H1 (cell line): ENCODE data around the gene OGFOD2. TPM values are rescaled to one million over a fixed set of nuclear protein-coding genes. Genes with fewer than 3 reads are reported as not detected.

Source experiments
- CTCF ChIA-PET: fragments of 300-600 bp; sonication (Branson Sonifier 250); formaldehyde crosslinking; loops from one replicate; lab custom pipeline; 2021; ENCODE audit not compliant: partially characterized antibody; lab: Charles Lee
- POLR2A ChIA-PET: fragments of 300-600 bp; sonication (Branson Sonifier 250); formaldehyde crosslinking; loops from one replicate; lab custom pipeline; 2021; ENCODE audit warnings: inconsistent platforms; ENCODE audit not compliant: partially characterized antibody; lab: Charles Lee
- DNase-seq, 2 experiments: peaks; one replicate each; pipeline versions ENCODE4 v3.0.0 to v3.0.0-alpha.2; 2010 to 2022; ENCODE audit warnings: low spot score in 2 of 2, low read depth in 1 of 2, mixed read lengths in 1 of 2
- FAIRE-seq: peaks from 2 replicates; lab custom pipeline; 2011; peaks lifted over from hg19 to GRCh38; lab: Jason Lieb, UNC
- H2AFZ ChIP-seq: 2 replicates; pipeline ENCODE4 v1.8.1; 2012; ENCODE audit warnings: low read length, inconsistent platforms
- H2AK5ac ChIP-seq: 2 replicates; pipeline ENCODE4 v1.6.1; 2013; ENCODE audit warnings: low read depth, low read length
- H2BK120ac ChIP-seq: replicated peaks from 2 replicates; pipeline ENCODE3; 2013; ENCODE audit warnings: low read depth, low read length, inconsistent platforms
- H2BK12ac ChIP-seq: 2 replicates; pipeline ENCODE4 v1.6.1; 2013; ENCODE audit warnings: low read depth, low read length
- H2BK15ac ChIP-seq: 2 replicates; pipeline ENCODE4 v1.6.1; 2013; ENCODE audit warnings: low read length
- H2BK20ac ChIP-seq: 2 replicates; pipeline ENCODE4 v1.6.1; 2013; ENCODE audit warnings: low read length
- H2BK5ac ChIP-seq: 2 replicates; pipeline ENCODE4 v1.6.1; 2013; ENCODE audit warnings: low read depth, low read length
- H3K14ac ChIP-seq: 2 replicates; pipeline ENCODE4 v1.6.1; 2013; ENCODE audit warnings: inconsistent platforms; ENCODE audit not compliant: insufficient read length
- H3K18ac ChIP-seq: 2 replicates; pipeline ENCODE4 v1.6.1; 2013; ENCODE audit warnings: low read length; ENCODE audit errors: extremely low read depth
- H3K23ac ChIP-seq: 2 replicates; pipeline ENCODE4 v1.6.1; 2013; ENCODE audit warnings: inconsistent platforms; ENCODE audit not compliant: insufficient read length
- H3K23me2 ChIP-seq: 2 replicates; pipeline ENCODE4 v1.6.1; 2013; ENCODE audit warnings: low read depth, low read length
- H3K27ac ChIP-seq: 2 replicates; pipeline ENCODE4 v1.6.1; 2011; ENCODE audit warnings: low read depth, low read length, inconsistent platforms
- H3K27me3 ChIP-seq, 4 experiments: replicated peaks in 1 of 4; 1 replicate in 1 of 4; 2 replicates in 3 of 4; pipeline versions ENCODE4 v1.6.1 to v1.8.1; 2011 to 2013; ENCODE audit warnings: low read length in 3 of 4, mild to moderate bottlenecking in 3 of 4, inconsistent platforms in 2 of 4, mixed read lengths in 2 of 4, moderate library complexity in 1 of 4; ENCODE audit not compliant: control insufficient read depth in 3 of 4, insufficient read depth in 3 of 4; ENCODE audit errors: extremely low read depth in 1 of 4
- H3K36me3 ChIP-seq, 4 experiments: 2 replicates each; pipeline versions ENCODE4 v1.6.1 to v1.8.1; 2011 to 2013; ENCODE audit warnings: mild to moderate bottlenecking in 4 of 4, low read length in 3 of 4, moderate library complexity in 2 of 4, control low read depth in 1 of 4, inconsistent platforms in 1 of 4; ENCODE audit not compliant: insufficient read depth in 4 of 4, control insufficient read depth in 2 of 4
- H3K4ac ChIP-seq: replicated peaks from 2 replicates; pipeline ENCODE3; 2013; ENCODE audit warnings: low read length, low read depth, mixed read lengths, inconsistent platforms; ENCODE audit not compliant: insufficient read length
- H3K4me1 ChIP-seq, 4 experiments: replicated peaks in 1 of 4; 1 replicate in 1 of 4; 2 replicates in 3 of 4; pipeline versions ENCODE4 v1.6.1 to v1.8.1; 2011 to 2013; ENCODE audit warnings: low read length in 3 of 4, inconsistent platforms in 2 of 4, mixed read lengths in 1 of 4; ENCODE audit not compliant: insufficient read depth in 4 of 4, control insufficient read depth in 3 of 4
- H3K4me2 ChIP-seq, 2 experiments: 2 replicates each; pipeline versions ENCODE4 v1.6.1 to v1.8.1; 2011 to 2013; ENCODE audit warnings: low read depth in 2 of 2, low read length in 2 of 2, control low read depth in 1 of 2, inconsistent platforms in 1 of 2, mild to moderate bottlenecking in 1 of 2; ENCODE audit not compliant: insufficient read depth in 1 of 2
- H3K4me3 ChIP-seq, 4 experiments: fragments of 200-600, 300-600 bp in 1 of 4; sonication (generic), shearing (Covaris generic), sonication (Bioruptor Twin) in 1 of 4; 2 replicates each; pipeline versions ENCODE4 v1.5.1 to v1.8.1; 2011 to 2016; ENCODE audit warnings: low read length in 4 of 4, low read depth in 3 of 4, control low read depth in 2 of 4, inconsistent platforms in 2 of 4, mild to moderate bottlenecking in 2 of 4, mixed read lengths in 1 of 4, moderate library complexity in 1 of 4; ENCODE audit not compliant: insufficient read depth in 2 of 4; ENCODE audit errors: extremely low read depth in 1 of 4
- H3K56ac ChIP-seq: replicated peaks from 2 replicates; pipeline ENCODE3; 2013; ENCODE audit warnings: low read depth, mild to moderate bottlenecking, mixed read lengths, low read length, inconsistent platforms; ENCODE audit not compliant: insufficient read length
- H3K79me1 ChIP-seq: 2 replicates; pipeline ENCODE4 v1.6.1; 2013; ENCODE audit warnings: low read depth, low read length, control low read depth
- H3K79me2 ChIP-seq, 2 experiments: 2 replicates each; pipeline versions ENCODE4 v1.6.1 to v1.8.1; 2012 to 2013; ENCODE audit warnings: low read length in 2 of 2, mild to moderate bottlenecking in 2 of 2, inconsistent platforms in 1 of 2; ENCODE audit not compliant: insufficient read depth in 2 of 2, control insufficient read depth in 1 of 2
- H3K9ac ChIP-seq, 4 experiments: replicated peaks in 1 of 4; 1 replicate in 1 of 4; 2 replicates in 3 of 4; pipeline versions ENCODE4 v1.6.1 to v1.8.1; 2011 to 2013; ENCODE audit warnings: low read depth in 3 of 4, low read length in 3 of 4, control low read depth in 2 of 4, mild to moderate bottlenecking in 2 of 4, moderate library complexity in 2 of 4, inconsistent platforms in 1 of 4; ENCODE audit errors: extremely low read depth in 1 of 4
- H3K9me3 ChIP-seq, 2 experiments: 2 replicates each; pipeline versions ENCODE4 v1.6.1 to v1.8.1; 2012 to 2013; ENCODE audit warnings: mild to moderate bottlenecking in 2 of 2, moderate library complexity in 2 of 2, control low read depth in 1 of 2, inconsistent platforms in 1 of 2, low read depth in 1 of 2, low read length in 1 of 2, mixed read lengths in 1 of 2; ENCODE audit not compliant: insufficient read depth in 2 of 2
- H4K20me1 ChIP-seq, 2 experiments: replicated peaks in 1 of 2; 2 replicates each; pipeline versions ENCODE3 to v1.8.1; 2011 to 2013; ENCODE audit warnings: inconsistent platforms in 2 of 2, low read length in 2 of 2, mild to moderate bottlenecking in 1 of 2; ENCODE audit not compliant: insufficient read depth in 2 of 2, control insufficient read depth in 1 of 2
- H4K5ac ChIP-seq: 2 replicates; pipeline ENCODE4 v1.6.1; 2013; ENCODE audit warnings: low read length, low read depth, mixed read lengths, inconsistent platforms; ENCODE audit not compliant: insufficient read length
- H4K8ac ChIP-seq: 2 replicates; pipeline ENCODE4 v1.8.0; 2013; ENCODE audit warnings: mild to moderate bottlenecking, moderate library complexity, low read length, inconsistent platforms; ENCODE audit not compliant: insufficient read depth; ENCODE audit errors: extremely low read depth
- H4K91ac ChIP-seq: replicated peaks from 2 replicates; pipeline ENCODE3; 2013; ENCODE audit warnings: low read length, mixed read lengths, inconsistent platforms; ENCODE audit not compliant: insufficient read length
- ASH2L ChIP-seq: fragments of 200-600, 300-600 bp; sonication (generic); IDR thresholded peaks from one replicate; pipeline ENCODE4 v1.7.1; 2017; ENCODE audit warnings: low read length
- ATF3 ChIP-seq: IDR thresholded peaks from 2 replicates; pipeline ENCODE4 v1.6.1; 2011; ENCODE audit warnings: low read depth, mild to moderate bottlenecking, low read length; ENCODE audit not compliant: insufficient read depth
- BCL11A ChIP-seq, 2 experiments: IDR thresholded peaks; one replicate each; pipeline ENCODE4 v1.6.1; 2011; ENCODE audit warnings: low read depth in 2 of 2, low read length in 2 of 2, mild to moderate bottlenecking in 2 of 2
- CBX5 ChIP-seq: fragments of 300-800, 300-1000 bp; sonication (generic); IDR thresholded peaks from 2 replicates; pipeline ENCODE4 v1.7.1; 2016; ENCODE audit warnings: antibody characterized with exemption, low read length, low read depth
- CHD1 ChIP-seq: IDR thresholded peaks from 2 replicates; pipeline ENCODE4 v1.6.1; 2012; ENCODE audit warnings: low read depth, low read length, improper control_type of control experiment
- CHD2 ChIP-seq: IDR thresholded peaks from 2 replicates; pipeline ENCODE4 v1.6.1; 2012; ENCODE audit warnings: low read length, improper control_type of control experiment
- E2F6 ChIP-seq: IDR thresholded peaks from 2 replicates; pipeline ENCODE4 v1.6.1; 2012; ENCODE audit warnings: inconsistent platforms
- GTF2F1 ChIP-seq: IDR thresholded peaks from 2 replicates; pipeline ENCODE4 v1.6.1; 2012; ENCODE audit warnings: low read depth, low read length, improper control_type of control experiment, borderline replicate concordance
- HDAC6 ChIP-seq: IDR thresholded peaks from one replicate; pipeline ENCODE4 v1.7.1; 2012; ENCODE audit warnings: low read depth, mild to moderate bottlenecking, inconsistent platforms, low read length, moderate library complexity
- MAX ChIP-seq: IDR thresholded peaks from 2 replicates; pipeline ENCODE4 v1.6.1; 2012; ENCODE audit warnings: inconsistent platforms
- SAP30 ChIP-seq: fragments of 300-600 bp; sonication (generic); IDR thresholded peaks from 2 replicates; pipeline ENCODE4 v1.7.1; 2012; ENCODE audit warnings: low read length, moderate library complexity, mild to moderate bottlenecking, inconsistent platforms; ENCODE audit not compliant: insufficient read depth, insufficient replicate concordance
- TAF7 ChIP-seq: optimal IDR thresholded peaks from 2 replicates; pipeline ENCODE3; 2011; ENCODE audit warnings: low read depth, mild to moderate bottlenecking, inconsistent platforms, low read length, moderate library complexity, borderline replicate concordance
- WGBS, 2 experiments: shearing (Covaris generic) in 1 of 2; methylation state at CpG; one replicate each; pipeline versions ENCODE4 v1.1.6 to v1.1.7; 2013 to 2015; ENCODE audit warnings: low lambda C conversion rate in 2 of 2, mixed read lengths in 2 of 2, inconsistent platforms in 1 of 2, low coverage in 1 of 2, missing lambda C conversion rate in 1 of 2; ENCODE audit not compliant: insufficient replicate concordance in 2 of 2, insufficient coverage in 1 of 2, insufficient read length in 1 of 2; ENCODE audit errors: extremely low coverage in 1 of 2, missing lambda C conversion rate in 1 of 2; 5-methylcytosine and 5-hydroxymethylcytosine counted together
- polyA plus RNA-seq, 7 experiments: library from polyadenylated mRNA; depleted of rRNA in 3 of 7; stranded (reverse) in 5 of 7; unstranded in 2 of 7; fragments of >200 nt in 5 of 7; fragments of 200-250 nt in 2 of 7; gene quantifications; 1 replicate in 5 of 7; 2 replicates in 1 of 7; 4 replicates in 1 of 7; pipeline versions ENCODE4 v1.2.1 to v1.2.3, GENCODE V29; 2011 to 2013; ENCODE audit warnings: missing spikeins in 2 of 7, mixed read lengths in 2 of 7
- total RNA-seq: library from RNA; stranded (reverse); fragmentation: NEBNext Ultra II Directional; extraction: Animal tissue kit (Norgen Biotek cat#: 25700); gene quantifications from 2 replicates; pipeline ENCODE4 v1.2.1, GENCODE V29; 2021

OGFOD2 gene
- total and polyA plus RNA-seq, 2 of the 8 experiments (the other 6 are each of a cell fraction or from before 2014, with no cell fraction given): 17.3 to 20.3 TPM

GRCh38 chr12:122989874-122990419, 14.9 kb downstream of the OGFOD2 start:
- Histone ChIP-seq H3K27ac (no peak overlapping the region), H3K79me1 (no peaks in the 10 kb centered on the region), H3K14ac (no peak overlapping the region), H3K23me2 (0 out of 2 replicates have a peak, but pooled peaks cover 2% of the 10 kb centered on the region), H3K27me3 (no peaks in the 10 kb centered on the region), H4K8ac (peak overlapping the region; percentile 51; the same call in 1 of the 2 replicates), H2BK120ac (no peak overlapping the region), H2BK5ac (no peak overlapping the region), H2BK15ac (no peak overlapping the region), H3K4ac (no peak overlapping the region), H2AK5ac (no peak overlapping the region), H4K5ac (no peak overlapping the region), H4K20me1 (no peaks in the 10 kb centered on the region), H3K4me2 (no peak overlapping the region), H2BK12ac (no peak overlapping the region), H3K36me3 (no peaks in the 10 kb centered on the region), H3K18ac (no peak overlapping the region), H3K9me3 (no peaks in the 10 kb centered on the region), H3K4me3 (no peak overlapping the region), H3K23ac (no peak overlapping the region), H2BK20ac (no peak overlapping the region), H3K4me1 (no peaks in the 10 kb centered on the region; a peak in 2 of 7 replicates), H3K9ac (no peak overlapping the region), H3K79me2 (no peaks in the 10 kb centered on the region), H4K91ac (no peak overlapping the region), H3K56ac (no peak overlapping the region), H2AFZ (no peak overlapping the region)
- POLR2A ChIA-PET: interaction anchor here (0.9 to 2.1 kb wide), 5 partner anchors 8 to 243 kb away, joined by 3 to 8 read pairs (median 5); partner anchors contain the start of genes ARL6IP4, MPHOSPH9, MTRFR and OGFOD2
- 95% methylated on average over 14 of the region's 22 CpGs; no CpG with 5 or more reads in 1 of the 2 experiments for WGBS, 2 experiments
- FAIRE-seq: no peak
- CTCF ChIA-PET: interaction anchor here (0.7 to 2.5 kb wide), 19 partner anchors 8 to 253 kb away, joined by 3 to 10 read pairs (median 4); partner anchors contain the start of gene MTRFR
- no peak for DNase-seq
- no peak for TF ChIP-seq TAF7
- TF ChIP-seq GTF2F1: no peak
- no peak for TF ChIP-seq BCL11A (IDR thresholded peaks at IDR 0.05; ENCODE audit: low read depth in 2 of 2, low read length in 2 of 2)
- no peak for TF ChIP-seq CBX5
- no peak for TF ChIP-seq ATF3
- TF ChIP-seq CHD2: no peak
- no peak for TF ChIP-seq E2F6
- no peak for TF ChIP-seq ASH2L
- TF ChIP-seq HDAC6: no peak
- TF ChIP-seq SAP30: no peak
- TF ChIP-seq CHD1: no peak
- no peak for TF ChIP-seq MAX
